A549 (cell line): Measurements from ENCODE around the gene TMEM232. TPM values are rescaled to one million over a fixed set of nuclear protein-coding genes. Genes with fewer than 3 reads are reported as not detected.

Experiments
- ATAC-seq, 2 experiments: fragments of 200-7000 bp in 1 of 2; fragments of >200 bp in 1 of 2; cut with Nextera tagmentation in 1 of 2; cut with Tn5 transposase in 1 of 2; 3 replicates each; pipeline versions ENCODE4 v1.8.0 to v1.9.1; 2018 to 2020; ENCODE audit warnings: mild to moderate bottlenecking in 1 of 2, moderate library complexity in 1 of 2
- CTCF ChIA-PET: fragments of 300-600 bp; sonication (Branson Sonifier 250); formaldehyde crosslinking; extraction: SDS; loops from one replicate; lab custom pipeline; 2021; ENCODE audit warnings: antibody characterized with exemption, inconsistent platforms; lab: Yijun Ruan, JAX
- POLR2A ChIA-PET: fragments of 350-600 bp; formaldehyde crosslinking; extraction: SDS; loops from one replicate; lab custom pipeline; 2021; ENCODE audit warnings: antibody characterized with exemption, inconsistent platforms; lab: Yijun Ruan, JAX
- DNase-seq, 2 experiments: peaks; one replicate each; pipeline versions ENCODE4 v3.0.0 to v3.0.0-alpha.2; 2011 to 2016; ENCODE audit warnings: low read depth in 1 of 2, low spot score in 1 of 2
- FAIRE-seq: peaks from 2 replicates; lab custom pipeline; 2011; peaks lifted over from hg19 to GRCh38; lab: Jason Lieb, UNC
- H3K27ac ChIP-seq, 2 experiments: fragments of >200 bp; sonication (Bioruptor Twin); formaldehyde crosslinking; 3 replicates each; pipeline ENCODE4 v1.5.1; 2016 to 2017
- H3K4me1 ChIP-seq: fragments of >200 bp; sonication (Bioruptor Twin); formaldehyde crosslinking; 3 replicates; pipeline ENCODE4 v1.6.1; 2016
- H3K4me2 ChIP-seq: fragments of >200 bp; sonication (Bioruptor Twin); formaldehyde crosslinking; 3 replicates; pipeline ENCODE4 v1.6.1; 2016
- H3K4me3 ChIP-seq: fragments of >200 bp; sonication (Bioruptor Twin); formaldehyde crosslinking; 3 replicates; pipeline ENCODE4 v1.5.1; 2016
- H3K9me3 ChIP-seq: fragments of >200 bp; sonication (Bioruptor Twin); formaldehyde crosslinking; 3 replicates; pipeline ENCODE4 v1.6.1; 2016
- CBX8 ChIP-seq: fragments of 200-600 bp; sonication (generic); IDR thresholded peaks from 2 replicates; pipeline ENCODE4 v1.6.1; 2016
- CEBPB ChIP-seq, 2 experiments: fragments of >200 bp in 1 of 2; sonication (Bioruptor Twin) in 1 of 2; formaldehyde crosslinking in 1 of 2; IDR thresholded peaks; 2 replicates each; pipeline ENCODE4 v1.6.1; 2012 to 2016
- CHD2 ChIP-seq: fragments of 150-350 bp; IDR thresholded peaks from 2 replicates; pipeline ENCODE4 v1.6.1; 2014; ENCODE audit warnings: low read length; ENCODE audit not compliant: partially characterized antibody
- CTCF ChIP-seq: fragments of >200 bp; sonication (Bioruptor Twin); formaldehyde crosslinking; IDR thresholded peaks from 3 replicates; pipeline ENCODE4 v1.5.1; 2016
- E2F6 ChIP-seq: IDR thresholded peaks from 2 replicates; pipeline ENCODE4 v1.6.1; 2012; ENCODE audit warnings: low read depth, borderline replicate concordance
- ELK1 ChIP-seq: fragments of 150-350 bp; IDR thresholded peaks from 2 replicates; pipeline ENCODE4 v1.6.1; 2014; ENCODE audit warnings: low read depth, mild to moderate bottlenecking, low read length
- FOSB ChIP-seq: fragments of 250-450 bp; sonication (Bioruptor Pico); IDR thresholded peaks from 2 replicates; pipeline ENCODE4 v1.5.0; 2020; ENCODE audit warnings: mild to moderate bottlenecking, moderate library complexity
- FOSL2 ChIP-seq, 2 experiments: fragments of 450-650 bp in 1 of 2; fragments of >200 bp in 1 of 2; sonication (Bioruptor Twin) in 1 of 2; formaldehyde crosslinking; IDR thresholded peaks; 2 replicates each; pipeline versions ENCODE4 v1.5.0 to v1.6.1; 2016 to 2020; ENCODE audit warnings: mild to moderate bottlenecking in 1 of 2, moderate library complexity in 1 of 2
- HOXA7 ChIP-seq: fragments of 250-450 bp; sonication (Bioruptor Pico); IDR thresholded peaks from 2 replicates; pipeline ENCODE4 v1.5.0; 2020; ENCODE audit warnings: mild to moderate bottlenecking, moderate library complexity
- HOXB5 ChIP-seq: fragments of 250-450 bp; sonication (Bioruptor Pico); IDR thresholded peaks from 2 replicates; pipeline ENCODE4 v1.5.0; 2020; ENCODE audit warnings: mild to moderate bottlenecking, moderate library complexity
- JUN ChIP-seq, 2 experiments: fragments of >200 bp; sonication (Bioruptor Twin); formaldehyde crosslinking; IDR thresholded peaks; 2 replicates in 1 of 2; 3 replicates in 1 of 2; pipeline ENCODE4 v1.6.1; 2016 to 2017
- JUNB ChIP-seq: fragments of >200 bp; sonication (Bioruptor Twin); formaldehyde crosslinking; IDR thresholded peaks from 2 replicates; pipeline ENCODE4 v1.6.1; 2016
- KDM1A ChIP-seq: fragments of 200-600 bp; sonication (generic); IDR thresholded peaks from 2 replicates; pipeline ENCODE4 v1.6.1; 2016; ENCODE audit warnings: low read depth, mild to moderate bottlenecking
- MAX ChIP-seq: IDR thresholded peaks from 2 replicates; pipeline ENCODE4 v1.6.1; 2012
- MAZ ChIP-seq: fragments of 150-350 bp; IDR thresholded peaks from 2 replicates; pipeline ENCODE4 v1.6.1; 2014; ENCODE audit warnings: antibody characterized with exemption, low read depth, low read length, borderline replicate concordance
- MYC ChIP-seq: IDR thresholded peaks from 2 replicates; pipeline ENCODE4 v1.6.1; 2012; ENCODE audit warnings: mild to moderate bottlenecking, inconsistent platforms, low read length, improper control_type of control experiment, borderline replicate concordance
- NFE2L2 ChIP-seq: fragments of 150-350 bp; conservative IDR thresholded peaks from 2 replicates; pipeline ENCODE4 v1.6.1; 2014; ENCODE audit warnings: low read length
- POLR2A ChIP-seq: IDR thresholded peaks from 2 replicates; pipeline ENCODE4 v1.6.1; 2012; ENCODE audit warnings: mild to moderate bottlenecking, low read length
- RAD21 ChIP-seq, 2 experiments: fragments of >200 bp in 1 of 2; sonication (Bioruptor Twin) in 1 of 2; formaldehyde crosslinking in 1 of 2; IDR thresholded peaks in 1 of 2; conservative IDR thresholded peaks in 1 of 2; 2 replicates in 1 of 2; 3 replicates in 1 of 2; pipeline ENCODE4 v1.6.1; 2012 to 2018; ENCODE audit warnings: inconsistent platforms in 1 of 2
- RARB ChIP-seq: fragments of 250-450 bp; sonication (Bioruptor Pico); IDR thresholded peaks from 2 replicates; pipeline ENCODE4 v1.8.0; 2021; ENCODE audit warnings: mild to moderate bottlenecking, moderate library complexity
- REST ChIP-seq: fragments of 200-600 bp; sonication (generic); IDR thresholded peaks from 2 replicates; pipeline ENCODE4 v1.6.1; 2016; ENCODE audit warnings: antibody characterized with exemption, mild to moderate bottlenecking, moderate library complexity
- TP53 ChIP-seq: fragments of 250-450 bp; sonication (Bioruptor Pico); IDR thresholded peaks from 2 replicates; pipeline ENCODE4 v1.5.0; 2021; ENCODE audit warnings: mild to moderate bottlenecking, moderate library complexity
- ZC3H11A ChIP-seq: fragments of 450-650 bp; IDR thresholded peaks from 2 replicates; pipeline ENCODE4 v1.6.1; 2014; ENCODE audit warnings: antibody characterized with exemption, mild to moderate bottlenecking
- ZFP36 ChIP-seq: fragments of 450-650 bp; IDR thresholded peaks from 2 replicates; pipeline ENCODE4 v1.6.1; 2014; ENCODE audit warnings: borderline replicate concordance; ENCODE audit not compliant: partially characterized antibody
- ZNF302 ChIP-seq: fragments of 250-450 bp; sonication (Bioruptor Pico); IDR thresholded peaks from 2 replicates; pipeline ENCODE4 v1.9.0; 2021; ENCODE audit warnings: inconsistent platforms, mild to moderate bottlenecking, moderate library complexity
- WGBS: methylation state at CpG from one replicate; pipeline ENCODE4 v1.1.6; 2017; ENCODE audit errors: missing lambda C conversion rate; 5-methylcytosine and 5-hydroxymethylcytosine counted together
- polyA plus RNA-seq, 4 experiments: library from polyadenylated mRNA; depleted of rRNA in 3 of 4; stranded (reverse); fragments of >200 nt; fragmentation: RNase III in 1 of 4; extraction: RNeasy Plus Mini Kit Qiagen cat#74134 plus additional on column Dnase treatment in 1 of 4; gene quantifications; 2 replicates in 3 of 4; 3 replicates in 1 of 4; pipeline ENCODE4 v1.2.3, GENCODE V29; 2011 to 2017

TMEM232 gene
- polyA plus RNA-seq, 2 of the 4 experiments (the other 2 are of a cell fraction), result 0.12 to 0.39 TPM

GRCh38 chr5:110687485-110687884 is 39.0 kb downstream of the TMEM232 start:
- 0% methylated on average over 1 of the region's 1 CpG for WGBS
- Histone ChIP-seq H3K27ac (no peak overlapping the region), H3K4me2 (no peak overlapping the region), H3K4me3 (no peak overlapping the region), H3K4me1 (no peaks in the 10 kb centered on the region), H3K9me3 (no peaks in the 10 kb centered on the region)
- ATAC-seq (no peak), FAIRE-seq (no peak), DNase-seq (no peak)
- CTCF ChIA-PET, result no interaction called here
- POLR2A ChIA-PET, result no interaction called here
- no peak for TF ChIP-seq MAX
- TF ChIP-seq HOXB5, result no peak
- no peak for TF ChIP-seq FOSL2 (IDR thresholded peaks at IDR 0.05)
- TF ChIP-seq FOSL2 (CRISPR knock-in tag; IDR thresholded peaks at IDR 0.05), result no peak
- TF ChIP-seq NFE2L2, result no peak
- no peak for TF ChIP-seq MYC
- TF ChIP-seq JUNB, result no peak
- no peak for TF ChIP-seq KDM1A
- TF ChIP-seq CBX8, result no peak
- TF ChIP-seq REST, result no peak
- no peak for TF ChIP-seq TP53 (CRISPR knock-in tag)
- no peak for TF ChIP-seq ZFP36
- TF ChIP-seq CEBPB (IDR thresholded peaks at IDR 0.05), result no peak
- TF ChIP-seq HOXA7 (CRISPR knock-in tag), result no peak
- TF ChIP-seq ELK1, result no peak
- TF ChIP-seq JUN (IDR thresholded peaks at IDR 0.05), result no peak
- TF ChIP-seq CHD2, result no peak
- no peak for TF ChIP-seq CTCF
- TF ChIP-seq ZC3H11A, result no peak
- TF ChIP-seq ZNF302 (CRISPR knock-in tag), result no peak
- TF ChIP-seq RAD21 (conservative IDR thresholded peaks at IDR 0.05 in 1 of 2, IDR thresholded peaks at IDR 0.05 in 1 of 2), result no peak

GRCh38 chr5:110686270-110686669 is 40.2 kb downstream of the TMEM232 start:
- no peaks in the 10 kb centered on the region for H3K9me3 ChIP-seq
- DNase-seq (no peak), FAIRE-seq (no peak), ATAC-seq (no peak)
- 35% methylated on average over 2 of the region's 2 CpGs for WGBS
- ChIA-PET CTCF (no interaction called here), POLR2A (no interaction called here)
- TF ChIP-seq POLR2A, result no peak
- no peak for TF ChIP-seq RARB (CRISPR knock-in tag)
- no peak for TF ChIP-seq E2F6
- TF ChIP-seq KDM1A, result no peak
- no peak for TF ChIP-seq FOSB
- no peak for TF ChIP-seq MAZ
- no peak overlapping the region for H3K27ac ChIP-seq
- H3K4me3 ChIP-seq, result no peak overlapping the region
- no peaks in the 10 kb centered on the region for H3K4me1 ChIP-seq
- no peak overlapping the region for H3K4me2 ChIP-seq
